ENCODE measurements around the gene UNC50.

DNA sequence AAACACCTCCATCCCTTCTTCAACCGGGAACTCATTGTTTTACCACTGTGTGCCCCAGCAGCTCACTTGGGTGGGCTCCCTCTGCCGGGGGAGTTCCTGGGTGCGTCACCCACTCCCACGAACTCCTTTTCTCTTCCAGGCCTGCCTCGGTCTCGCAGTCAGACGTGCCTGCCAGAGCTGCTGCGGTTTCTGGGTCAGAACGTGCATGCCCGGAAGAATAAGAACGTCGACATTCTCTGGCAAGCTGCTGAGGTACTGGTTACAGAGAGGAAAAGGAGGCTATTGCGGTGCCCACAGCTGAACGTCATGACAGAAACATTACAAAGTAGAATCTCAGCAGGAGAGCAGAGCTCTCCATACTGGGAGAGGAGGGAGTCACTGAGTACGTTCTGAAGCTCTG, 35.7 kb upstream of the UNC50 start:
- TF ChIP-seq EZH2 (IDR thresholded peaks at IDR 0.05; ENCODE audit: low read length, missing control alignments): no peak
- TF ChIP-seq, protein P1, sequence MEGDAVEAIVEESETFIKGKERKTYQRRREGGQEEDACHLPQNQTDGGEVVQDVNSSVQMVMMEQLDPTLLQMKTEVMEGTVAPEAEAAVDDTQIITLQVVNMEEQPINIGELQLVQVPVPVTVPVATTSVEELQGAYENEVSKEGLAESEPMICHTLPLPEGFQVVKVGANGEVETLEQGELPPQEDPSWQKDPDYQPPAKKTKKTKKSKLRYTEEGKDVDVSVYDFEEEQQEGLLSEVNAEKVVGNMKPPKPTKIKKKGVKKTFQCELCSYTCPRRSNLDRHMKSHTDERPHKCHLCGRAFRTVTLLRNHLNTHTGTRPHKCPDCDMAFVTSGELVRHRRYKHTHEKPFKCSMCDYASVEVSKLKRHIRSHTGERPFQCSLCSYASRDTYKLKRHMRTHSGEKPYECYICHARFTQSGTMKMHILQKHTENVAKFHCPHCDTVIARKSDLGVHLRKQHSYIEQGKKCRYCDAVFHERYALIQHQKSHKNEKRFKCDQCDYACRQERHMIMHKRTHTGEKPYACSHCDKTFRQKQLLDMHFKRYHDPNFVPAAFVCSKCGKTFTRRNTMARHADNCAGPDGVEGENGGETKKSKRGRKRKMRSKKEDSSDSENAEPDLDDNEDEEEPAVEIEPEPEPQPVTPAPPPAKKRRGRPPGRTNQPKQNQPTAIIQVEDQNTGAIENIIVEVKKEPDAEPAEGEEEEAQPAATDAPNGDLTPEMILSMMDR (conservative IDR thresholded peaks at IDR 0.05 in 1 of 2, IDR thresholded peaks at IDR 0.05 in 1 of 2; ENCODE audit: low read depth in 1 of 2, low read length in 2 of 2): no peak
